Activated gamma-delta T cell (primary cell): ENCODE measurements around the gene MAPK8IP1.

Source experiments
- DNase-seq: peaks from one replicate; lab custom pipeline; 2025; lab: John Stamatoyannopoulos, UW

The MAPK8IP1 gene

GRCh38 chr11:45926536-45927331 lies 41.3 kb downstream of the MAPK8IP1 start:
- DNase-seq, result no peak

- no peak for DNase-seq
Measured at GRCh38 chr11:45927332-45927683, 41.9 kb downstream of the MAPK8IP1 start.

- DNase-seq, result no peak
Measured at GRCh38 chr11:45927684-45928413, 42.4 kb downstream of the MAPK8IP1 start.

- DNase-seq, result no peak
Measured at GRCh38 chr11:45928535-45929215, 43.2 kb downstream of the MAPK8IP1 start.

GRCh38 chr11:45929486-45930030 lies 44.1 kb downstream of the MAPK8IP1 start:
- no peak for DNase-seq

- DNase-seq, result peak; percentile 25
Measured at GRCh38 chr11:45930031-45930794, 44.8 kb downstream of the MAPK8IP1 start.

- DNase-seq, result no peak
Measured at GRCh38 chr11:45930951-45931570, 45.6 kb downstream of the MAPK8IP1 start.

GRCh38 chr11:45931739-45932138 lies 46.3 kb downstream of the MAPK8IP1 start:
- no peak for DNase-seq

GRCh38 chr11:45932217-45932616 lies 46.8 kb downstream of the MAPK8IP1 start:
- DNase-seq, result no peak

GRCh38 chr11:45933131-45933831 lies 47.8 kb downstream of the MAPK8IP1 start:
- DNase-seq, result no peak

- DNase-seq, result no peak
Measured at GRCh38 chr11:45933846-45934579, 48.6 kb downstream of the MAPK8IP1 start.

GRCh38 chr11:45934580-45935318 lies 49.3 kb downstream of the MAPK8IP1 start:
- no peak for DNase-seq

GRCh38 chr11:45935349-45936064 lies 50.1 kb downstream of the MAPK8IP1 start:
- DNase-seq, result no peak

- no peak for DNase-seq
Measured at GRCh38 chr11:45936511-45937054, 51.1 kb downstream of the MAPK8IP1 start.

GRCh38 chr11:45937916-45938315 lies 52.5 kb downstream of the MAPK8IP1 start:
- no peak for DNase-seq

- no peak for DNase-seq
Measured at GRCh38 chr11:45939836-45940235, 54.4 kb downstream of the MAPK8IP1 start.

- DNase-seq, result no peak
Measured at GRCh38 chr11:45941285-45941684, 55.8 kb downstream of the MAPK8IP1 start.

- DNase-seq, result no peak
Measured at GRCh38 chr11:45942381-45942780, 56.9 kb downstream of the MAPK8IP1 start.
